Mesothelial cell of epicardium (in vitro differentiated cells): ENCODE measurements around the gene ARSK. TPM values are rescaled to one million over a fixed set of nuclear protein-coding genes. Genes with fewer than 3 reads are reported as not detected.

ENCODE experiments used
- DNase-seq, 2 experiments: peaks; one replicate each; pipeline ENCODE4 v3.0.0; 2021; ENCODE audit warnings: low spot score in 2 of 2; ENCODE audit not compliant: unreplicated experiment in 2 of 2
- H3K27ac Mint-ChIP-seq: 2 replicates; pipeline ENCODE4 v1.8.0; 2021; ENCODE audit warnings: mixed read lengths
- H3K27me3 Mint-ChIP-seq: 2 replicates; pipeline ENCODE4 v1.8.0; 2021; ENCODE audit warnings: low read depth, mixed read lengths
- H3K36me3 Mint-ChIP-seq: 2 replicates; pipeline ENCODE4 v1.8.0; 2021; ENCODE audit warnings: mixed read lengths
- H3K4me1 Mint-ChIP-seq: 2 replicates; pipeline ENCODE4 v1.8.0; 2021; ENCODE audit warnings: mixed read lengths
- H3K4me3 Mint-ChIP-seq: 2 replicates; pipeline ENCODE4 v1.8.0; 2021; ENCODE audit warnings: mild to moderate bottlenecking, moderate library complexity, mixed read lengths
- H3K9me3 Mint-ChIP-seq: 2 replicates; pipeline ENCODE4 v1.8.0; 2021; ENCODE audit warnings: mixed read lengths
- total RNA-seq: library from RNA; stranded (reverse); gene quantifications from 3 replicates; pipeline ENCODE4 v1.2.1, GENCODE V29; 2021
- TF ChIP-seq, protein P1 (sequence below): fragments of 200-600 bp; sonication (generic); IDR thresholded peaks from one replicate; pipeline ENCODE4 v1.5.0; 2021; ENCODE audit warnings: antibody characterized with exemption; ENCODE audit not compliant: unreplicated experiment

The ARSK gene
- total RNA-seq, 1 donor from 2014 or later = 10.4 TPM

DNA sequence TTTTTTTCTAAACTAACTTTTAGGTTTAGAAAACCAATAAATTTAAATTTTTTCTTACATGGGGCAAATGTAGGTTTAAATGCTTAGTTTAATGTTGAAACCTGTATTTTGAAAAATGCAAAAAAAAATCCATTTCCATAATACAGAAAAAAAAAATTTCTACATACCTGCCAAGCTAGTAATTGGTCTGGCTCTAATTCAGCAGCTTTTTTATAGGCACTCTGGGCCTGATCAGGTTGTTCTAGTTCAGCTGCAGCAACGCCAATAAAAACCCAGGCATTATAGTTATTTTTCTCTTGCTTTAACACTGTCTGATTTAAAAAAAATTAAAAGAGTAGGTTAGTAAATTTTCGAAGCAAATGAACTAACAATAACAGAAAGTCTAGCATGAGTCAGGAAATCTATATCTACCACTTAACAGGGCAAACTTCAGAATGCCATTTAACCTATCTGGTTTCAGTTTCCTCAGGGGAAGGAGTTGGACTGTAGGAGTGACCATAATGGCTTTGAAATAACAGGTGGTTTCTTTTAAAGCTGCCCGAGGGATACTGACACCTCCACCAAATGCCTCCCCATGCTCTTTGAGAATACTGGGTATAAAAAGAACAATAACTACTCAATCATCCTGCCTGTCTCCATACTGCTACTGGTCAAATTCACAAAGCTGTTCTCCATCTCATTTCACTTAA, 11.7 kb upstream of the ARSK start:
- no peaks in the 10 kb centered on the region for H3K27me3 Mint-ChIP-seq
- H3K4me3 Mint-ChIP-seq = no peak overlapping the region
- H3K36me3 Mint-ChIP-seq = peaks cover 25% of the 10 kb centered on the region
- H3K27ac Mint-ChIP-seq = peak overlapping the region; percentile 14
- H3K9me3 Mint-ChIP-seq = no peaks in the 10 kb centered on the region
- TF ChIP-seq, protein P1, sequence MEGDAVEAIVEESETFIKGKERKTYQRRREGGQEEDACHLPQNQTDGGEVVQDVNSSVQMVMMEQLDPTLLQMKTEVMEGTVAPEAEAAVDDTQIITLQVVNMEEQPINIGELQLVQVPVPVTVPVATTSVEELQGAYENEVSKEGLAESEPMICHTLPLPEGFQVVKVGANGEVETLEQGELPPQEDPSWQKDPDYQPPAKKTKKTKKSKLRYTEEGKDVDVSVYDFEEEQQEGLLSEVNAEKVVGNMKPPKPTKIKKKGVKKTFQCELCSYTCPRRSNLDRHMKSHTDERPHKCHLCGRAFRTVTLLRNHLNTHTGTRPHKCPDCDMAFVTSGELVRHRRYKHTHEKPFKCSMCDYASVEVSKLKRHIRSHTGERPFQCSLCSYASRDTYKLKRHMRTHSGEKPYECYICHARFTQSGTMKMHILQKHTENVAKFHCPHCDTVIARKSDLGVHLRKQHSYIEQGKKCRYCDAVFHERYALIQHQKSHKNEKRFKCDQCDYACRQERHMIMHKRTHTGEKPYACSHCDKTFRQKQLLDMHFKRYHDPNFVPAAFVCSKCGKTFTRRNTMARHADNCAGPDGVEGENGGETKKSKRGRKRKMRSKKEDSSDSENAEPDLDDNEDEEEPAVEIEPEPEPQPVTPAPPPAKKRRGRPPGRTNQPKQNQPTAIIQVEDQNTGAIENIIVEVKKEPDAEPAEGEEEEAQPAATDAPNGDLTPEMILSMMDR = no peak
- H3K4me1 Mint-ChIP-seq = no peaks in the 10 kb centered on the region
- DNase-seq = no peak

DNA sequence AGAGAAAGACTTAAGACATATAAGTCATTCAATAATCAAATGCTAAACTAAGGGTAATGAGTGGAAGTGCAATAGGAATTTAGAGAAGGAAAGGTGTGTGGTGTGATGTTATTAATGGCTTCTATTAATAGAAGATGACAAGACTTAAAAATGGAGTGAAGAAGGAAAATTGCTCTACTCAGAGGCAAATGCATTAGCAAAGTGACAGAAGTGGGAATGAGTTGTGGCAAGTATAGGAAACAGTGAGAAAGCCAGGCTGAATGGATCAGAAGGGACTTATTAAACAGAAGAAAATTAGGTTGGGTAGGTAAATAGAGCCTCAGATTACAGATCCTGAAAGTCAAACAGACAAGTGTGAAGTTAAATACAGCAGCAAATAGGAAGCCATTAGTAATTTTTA, 5.9 kb upstream of the ARSK start:
- H3K9me3 Mint-ChIP-seq = no peaks in the 10 kb centered on the region
- H3K4me3 Mint-ChIP-seq = no peak overlapping the region
- no peak for DNase-seq
- TF ChIP-seq, protein P1 = no peak
- no peaks in the 10 kb centered on the region for H3K27me3 Mint-ChIP-seq
- peaks cover 12% of the 10 kb centered on the region for H3K4me1 Mint-ChIP-seq
- no peak overlapping the region for H3K27ac Mint-ChIP-seq
- H3K36me3 Mint-ChIP-seq = peaks cover 13% of the 10 kb centered on the region

DNA sequence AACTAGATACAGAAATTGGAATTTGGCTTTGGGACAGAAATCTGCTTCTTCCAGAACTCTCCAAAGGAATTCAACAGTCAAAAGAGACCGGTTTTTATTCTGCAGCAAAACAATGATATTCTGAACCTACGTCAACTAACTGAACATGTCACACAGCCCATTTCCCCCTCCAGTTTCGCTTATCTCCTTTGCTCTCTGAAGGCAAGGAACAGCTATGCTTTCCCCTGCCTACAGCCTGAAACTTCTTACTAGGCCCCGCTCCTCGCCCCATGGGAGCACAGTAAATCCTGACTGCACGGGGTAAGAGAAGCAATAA, 612 bp upstream of the ARSK start:
- H3K4me3 Mint-ChIP-seq = peak overlapping the region; percentile 81
- H3K27me3 Mint-ChIP-seq = no peaks in the 10 kb centered on the region
- H3K9me3 Mint-ChIP-seq = no peaks in the 10 kb centered on the region
- H3K36me3 Mint-ChIP-seq = peaks cover 8% of the 10 kb centered on the region
- DNase-seq = no peak
- peaks cover 26% of the 10 kb centered on the region for H3K4me1 Mint-ChIP-seq
- TF ChIP-seq, protein P1 = no peak
- peak overlapping the region; percentile 94 for H3K27ac Mint-ChIP-seq

DNA sequence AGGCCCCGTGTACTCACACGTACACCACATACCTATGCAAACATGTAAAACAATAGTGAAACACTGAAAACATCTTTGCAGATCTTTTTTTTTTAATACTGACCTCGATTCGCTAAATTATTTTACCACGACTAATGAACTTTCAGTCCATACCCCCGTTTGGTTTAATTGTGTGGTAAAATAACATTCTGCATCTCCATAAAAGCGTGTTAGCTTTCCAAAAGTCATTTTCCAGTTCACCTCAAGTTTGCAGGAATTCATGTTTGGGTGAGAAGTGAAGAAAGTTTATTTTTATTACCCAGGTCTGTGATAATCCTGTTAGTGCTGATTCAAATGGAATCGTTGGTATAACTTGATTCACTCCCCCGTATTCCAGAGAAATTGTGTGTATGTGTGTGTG, 652 bp downstream of the ARSK start:
- H3K27me3 Mint-ChIP-seq = no peaks in the 10 kb centered on the region
- H3K9me3 Mint-ChIP-seq = no peaks in the 10 kb centered on the region
- H3K36me3 Mint-ChIP-seq = peaks cover 8% of the 10 kb centered on the region
- peaks cover 26% of the 10 kb centered on the region for H3K4me1 Mint-ChIP-seq
- H3K4me3 Mint-ChIP-seq = peak overlapping the region; percentile 81
- TF ChIP-seq, protein P1 = no peak
- peak overlapping the region; percentile 94 for H3K27ac Mint-ChIP-seq
- DNase-seq = no peak

DNA sequence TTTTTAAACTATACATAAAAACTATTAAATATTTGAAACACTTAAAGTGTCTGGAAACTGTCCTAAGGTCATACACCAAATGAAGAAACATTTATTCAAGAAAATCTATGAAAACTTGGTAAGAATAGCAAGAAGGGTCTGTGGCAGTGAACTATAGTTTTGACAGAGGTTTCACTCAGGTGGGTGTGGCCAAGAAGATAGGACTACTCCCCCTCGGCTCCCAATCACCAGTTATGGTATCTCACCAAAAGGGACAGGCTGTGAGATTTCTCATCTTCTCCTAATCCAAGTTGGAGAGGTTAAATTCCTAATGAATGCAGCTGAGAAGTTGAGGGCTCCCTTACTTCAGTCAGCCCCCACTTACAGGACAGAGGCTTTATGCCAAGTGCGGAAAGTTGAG, 2.9 kb downstream of the ARSK start:
- no peak for DNase-seq
- Mint-ChIP-seq H3K27me3 (no peaks in the 10 kb centered on the region), H3K4me1 (peaks cover 21% of the 10 kb centered on the region), H3K4me3 (no peak overlapping the region), H3K27ac (no peak overlapping the region), H3K9me3 (no peaks in the 10 kb centered on the region), H3K36me3 (peaks cover 2% of the 10 kb centered on the region)
- TF ChIP-seq, protein P1 = no peak

DNA sequence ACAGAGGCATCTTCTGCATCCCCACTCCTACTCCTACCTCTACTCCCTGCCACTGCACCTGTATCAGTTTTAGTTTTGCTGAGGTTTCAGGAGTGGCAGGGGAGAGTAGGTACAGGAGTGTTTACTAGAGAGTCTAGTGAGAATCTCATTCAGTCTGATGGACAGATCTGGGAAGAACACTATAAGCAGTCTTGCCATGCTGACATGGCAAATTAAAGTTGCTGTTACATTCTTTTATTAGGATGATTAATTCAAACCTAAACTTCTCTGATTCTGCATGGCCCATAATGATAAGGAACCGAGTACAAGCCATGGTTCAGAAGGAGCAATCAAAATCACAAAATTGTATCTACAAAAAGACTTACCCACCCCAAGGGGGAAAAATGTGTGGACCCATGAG, 7.4 kb downstream of the ARSK start:
- no peaks in the 10 kb centered on the region for H3K27me3 Mint-ChIP-seq
- DNase-seq = no peak
- no peak overlapping the region for H3K4me3 Mint-ChIP-seq
- H3K36me3 Mint-ChIP-seq = peaks cover 3% of the 10 kb centered on the region
- H3K9me3 Mint-ChIP-seq = no peaks in the 10 kb centered on the region
- H3K4me1 Mint-ChIP-seq = peaks cover 3% of the 10 kb centered on the region
- H3K27ac Mint-ChIP-seq = no peak overlapping the region
- TF ChIP-seq, protein P1 = no peak
